Measurements from ENCODE around the gene CYP4A22.
"Not testable (repeated sequence)": the region's sequence is repeated elsewhere in the genome, so short reads cannot be mapped to it uniquely, and the experiment has no call there.

CYP4A22 gene

DNA sequence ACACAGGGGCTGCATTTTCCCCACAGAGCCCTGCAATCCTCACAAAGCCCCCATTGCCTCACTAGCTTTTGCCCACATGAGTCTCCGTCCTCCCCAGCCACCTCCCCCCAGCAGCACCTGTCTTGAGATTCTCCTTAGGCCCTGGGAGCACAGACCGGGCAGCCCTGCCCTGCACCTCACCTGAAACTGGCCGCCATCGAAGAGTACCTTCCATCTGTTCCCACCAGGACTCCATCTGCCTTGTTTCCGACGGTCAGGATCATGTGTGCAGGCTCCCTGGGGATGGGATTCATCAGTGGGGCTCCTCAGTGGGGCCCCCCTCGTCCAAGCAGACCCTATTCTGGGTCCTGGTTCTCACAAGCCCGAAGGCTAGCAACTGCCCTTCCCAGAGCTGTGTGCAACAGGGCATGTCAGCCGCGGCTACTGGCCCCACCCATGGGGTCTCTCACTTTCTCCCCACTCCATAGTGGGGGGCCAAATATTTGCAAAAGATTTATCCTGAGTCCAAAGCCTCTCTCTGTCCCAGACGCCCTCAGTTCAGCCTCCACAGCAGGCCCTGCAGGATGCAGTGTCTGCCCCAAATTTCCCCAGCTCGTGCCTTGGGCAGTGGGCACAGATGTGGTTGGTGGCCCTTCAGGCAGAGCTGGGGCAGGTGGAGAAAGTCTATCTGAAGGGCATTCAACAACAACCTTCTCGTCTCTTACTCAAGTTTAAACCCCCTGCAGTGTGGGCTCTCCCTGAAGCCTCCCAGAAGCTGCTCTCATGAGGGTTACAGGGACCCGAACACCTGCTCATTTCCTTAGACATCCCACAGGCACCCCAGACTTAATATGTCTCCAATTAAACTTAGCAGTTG lies 47.8 kb downstream of the CYP4A22 start:
- no peak for DNase-seq (ENCODE audit: low read depth)

DNA sequence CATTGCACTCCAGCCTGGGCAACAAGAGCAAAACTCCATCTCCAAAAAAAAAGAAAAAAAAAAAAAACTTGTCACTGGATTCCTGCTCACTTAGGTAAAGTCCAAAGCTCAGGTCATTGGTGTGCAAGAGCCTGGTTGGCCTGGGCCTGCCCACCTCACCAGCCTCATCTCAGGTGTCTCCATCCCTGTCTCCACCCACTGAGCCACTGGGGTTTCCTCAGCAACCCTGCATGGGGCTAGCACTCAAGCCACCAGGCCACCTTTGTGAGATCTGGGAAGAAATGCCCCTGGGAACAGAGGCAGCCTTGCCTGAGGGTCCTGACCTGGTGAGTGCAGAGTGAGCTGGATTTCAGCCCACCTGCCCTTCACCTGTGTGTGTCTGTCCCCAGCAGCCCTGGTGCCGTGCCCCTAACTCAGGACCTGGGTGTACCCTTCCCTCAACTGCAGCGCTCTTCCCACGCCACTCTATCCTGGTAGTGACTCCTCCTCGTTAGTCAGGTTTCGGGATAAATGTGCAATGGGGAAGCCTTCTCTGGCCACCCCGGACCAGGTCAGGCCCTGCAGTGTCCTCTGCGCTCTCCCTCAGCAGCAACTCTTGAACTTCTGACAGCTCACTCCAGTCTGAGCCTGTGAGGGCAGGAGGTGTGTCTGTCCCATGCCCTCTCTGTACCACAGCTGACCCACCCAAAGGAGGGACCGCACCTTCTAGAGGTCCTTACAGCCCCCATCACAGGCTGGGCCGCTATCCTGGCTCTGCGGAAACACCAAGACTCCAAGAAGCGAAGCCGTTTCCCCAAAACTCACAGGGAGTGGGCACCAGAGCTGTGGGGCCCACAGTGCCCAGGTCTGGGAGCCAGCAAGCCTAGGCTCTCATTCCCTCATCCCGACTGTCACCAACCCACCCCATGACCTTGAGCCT lies 49.3 kb downstream of the CYP4A22 start:
- no peak for DNase-seq (ENCODE audit: low read depth)

DNA sequence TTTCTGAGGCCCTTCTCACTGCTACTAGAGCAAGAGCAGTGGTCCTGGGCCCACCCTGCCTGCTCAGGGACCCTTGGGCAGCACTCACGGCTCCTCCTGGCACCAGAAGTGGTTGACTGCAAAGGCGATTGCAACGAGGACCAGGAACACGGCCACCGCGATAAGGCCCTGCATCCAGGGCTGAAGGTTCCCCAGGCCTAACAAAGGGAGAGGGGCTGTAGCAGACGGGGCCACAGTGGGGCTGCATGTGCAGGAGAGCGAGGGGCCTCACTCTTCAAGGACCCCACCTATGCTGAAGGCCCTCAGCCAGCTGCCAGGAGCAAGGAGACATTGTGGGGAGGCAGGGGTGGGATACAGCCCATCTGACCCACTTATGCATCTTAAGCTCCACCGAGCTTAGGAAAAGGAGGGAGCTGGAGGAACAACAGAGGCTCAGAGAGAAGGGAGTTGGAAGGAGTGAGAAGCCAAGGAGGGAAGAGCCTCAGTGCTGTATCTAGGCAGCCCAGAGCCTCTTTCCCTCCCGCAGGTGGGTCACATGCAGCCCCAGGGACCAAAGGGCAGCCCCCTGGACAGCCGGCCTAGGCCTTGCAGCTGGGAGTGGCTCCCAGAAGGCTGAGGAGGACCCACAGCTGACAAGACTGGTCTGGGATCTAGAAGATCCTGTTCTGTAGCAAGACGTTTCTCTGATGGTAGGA lies 50.1 kb downstream of the CYP4A22 start:
- no peak for DNase-seq (ENCODE audit: low read depth)

DNA sequence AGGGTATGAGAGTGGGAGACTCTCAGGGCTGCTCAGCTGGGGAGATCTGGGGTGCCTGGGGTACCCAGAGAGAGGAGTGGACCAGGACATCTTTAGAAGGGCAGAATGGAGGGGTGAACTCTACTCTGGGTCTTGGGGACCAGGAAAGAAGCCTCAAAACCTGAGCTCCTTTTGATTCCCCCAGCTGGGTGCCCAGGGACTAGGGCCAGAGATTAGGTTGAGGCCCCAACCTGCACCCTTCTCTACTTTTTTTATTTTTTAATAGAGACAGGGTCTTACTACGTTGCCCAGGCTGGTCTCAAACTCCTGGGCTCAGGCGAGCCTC lies 50.6 kb downstream of the CYP4A22 start:
- no peak for DNase-seq (ENCODE audit: low read depth)

DNA sequence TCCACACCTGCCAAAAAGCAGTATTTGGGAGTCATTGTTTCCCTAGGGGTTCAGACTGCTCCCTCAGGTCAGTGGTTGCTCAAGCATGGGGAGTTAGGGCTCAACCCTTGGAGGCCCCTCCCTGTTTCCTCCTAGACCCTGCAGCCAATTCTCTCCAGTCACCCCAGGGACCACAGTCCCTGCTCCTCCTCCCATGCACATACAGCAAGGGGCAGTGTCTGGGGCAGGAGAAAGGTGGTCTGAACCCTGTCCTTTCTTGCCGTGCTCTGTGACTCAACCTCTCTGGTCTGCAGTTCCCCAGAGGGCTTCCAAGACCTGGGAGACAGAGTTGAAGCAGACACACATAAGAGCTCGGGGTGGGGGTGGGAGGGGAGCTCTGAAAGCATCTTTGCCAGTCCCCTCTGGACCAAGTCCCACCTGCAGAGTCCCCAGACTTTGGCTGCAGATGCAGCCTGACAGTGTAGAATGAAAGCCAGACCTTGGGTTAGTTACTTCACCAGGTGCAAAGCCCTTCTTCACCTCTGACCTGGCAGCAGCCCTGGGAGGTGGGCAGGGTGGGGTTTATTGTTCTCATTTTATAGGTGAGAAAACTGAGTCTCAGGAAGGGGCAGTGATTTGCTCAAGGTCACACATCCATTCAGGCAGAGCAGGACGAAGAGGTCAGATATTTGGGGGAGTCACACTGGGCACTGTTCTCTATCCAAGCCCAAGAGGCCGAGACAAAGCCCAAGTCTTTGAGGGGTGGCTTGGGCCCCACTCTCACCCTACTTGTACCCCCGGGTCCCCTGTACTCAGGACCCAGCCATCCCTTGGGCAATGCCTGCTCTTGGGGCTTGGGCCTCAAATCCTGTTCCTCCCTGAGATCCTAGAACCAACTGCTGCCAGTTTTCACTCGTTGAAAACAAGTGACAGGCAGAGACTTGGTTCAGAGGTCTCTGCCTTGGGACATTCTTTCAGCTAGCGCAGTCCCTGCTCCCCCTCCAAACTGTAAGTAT lies 51.8 kb downstream of the CYP4A22 start:
- no peak for DNase-seq (ENCODE audit: low read depth)

DNA sequence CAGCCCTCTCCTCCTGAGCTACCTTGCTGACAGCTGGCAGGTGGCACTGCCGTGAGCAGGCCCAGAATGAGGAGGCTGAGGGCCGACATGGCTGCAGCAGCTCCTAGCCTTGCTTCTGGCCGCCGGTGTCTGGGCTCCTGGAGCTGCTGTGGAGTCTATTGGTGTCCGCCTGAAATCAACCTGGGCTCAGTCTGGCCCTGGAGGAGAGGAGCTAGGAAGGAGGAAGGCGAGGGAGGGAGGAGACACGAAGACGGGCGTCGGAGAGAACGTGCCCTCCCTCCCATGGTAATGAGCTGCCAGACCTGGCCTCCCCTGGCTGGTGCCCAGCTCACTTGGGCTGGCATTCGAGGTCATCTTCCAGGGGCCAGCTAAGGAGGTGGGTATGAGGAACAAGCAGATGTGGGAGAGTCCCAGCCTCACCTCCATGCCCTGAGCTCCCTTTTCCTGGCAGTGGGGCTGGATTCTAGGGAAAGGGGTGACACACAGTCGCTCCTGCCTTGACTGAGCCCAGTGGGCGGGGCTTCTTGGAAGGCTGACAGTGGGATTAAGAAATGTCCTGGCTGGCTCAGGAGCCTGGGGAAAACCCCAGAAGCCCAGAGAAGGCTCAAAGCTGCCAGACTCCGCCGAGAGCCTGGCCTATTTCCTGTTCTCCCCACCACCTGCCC lies 52.7 kb downstream of the CYP4A22 start, which contains the start of gene PDZK1IP1:
Gene PDZK1IP1 (minus strand): TSS at position 193 of the 665 bp plus-strand sequence. CDS start 104 bp downstream, at position 89.
- peak; percentile 66 for DNase-seq (ENCODE audit: low read depth)

DNA sequence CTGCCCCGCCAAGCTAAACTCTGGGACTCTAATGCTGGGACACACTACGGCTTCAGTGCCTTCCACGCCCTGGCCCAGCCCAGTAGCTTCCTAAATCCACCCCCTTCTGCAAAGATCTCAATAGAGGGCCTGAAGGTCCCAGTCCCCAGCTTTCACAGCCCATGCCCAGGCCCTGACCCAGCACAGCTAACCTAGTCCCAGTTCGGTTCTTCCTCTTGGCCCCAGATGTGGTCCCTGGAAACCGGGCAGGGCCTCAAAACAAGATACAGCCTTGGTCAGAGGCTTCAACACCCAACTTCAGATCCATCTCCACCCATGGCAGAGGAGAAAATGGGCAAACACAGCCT lies 53.2 kb downstream of the CYP4A22 start:
- no peak for DNase-seq (ENCODE audit: low read depth)

DNA sequence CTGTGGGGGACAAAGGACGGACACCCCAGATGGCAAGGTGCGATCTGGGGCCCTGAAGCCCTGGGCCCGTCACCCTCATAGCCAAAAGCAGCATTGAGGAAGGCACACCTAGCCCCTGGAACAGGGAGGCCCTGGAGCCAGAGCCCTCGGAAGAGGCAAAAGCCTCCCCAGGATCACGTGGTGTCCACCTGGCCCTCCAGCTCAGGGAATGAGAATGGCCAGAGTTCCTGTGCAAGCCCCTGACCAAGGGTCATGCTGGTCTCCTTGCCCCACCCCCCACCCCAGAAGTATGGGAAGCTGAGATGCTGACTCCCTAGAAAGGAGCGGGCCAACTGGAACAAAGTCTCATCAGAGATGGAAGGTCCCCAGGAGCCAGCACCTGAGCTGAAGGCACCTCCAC lies 53.6 kb downstream of the CYP4A22 start:
- DNase-seq (ENCODE audit: low read depth): no peak

DNA sequence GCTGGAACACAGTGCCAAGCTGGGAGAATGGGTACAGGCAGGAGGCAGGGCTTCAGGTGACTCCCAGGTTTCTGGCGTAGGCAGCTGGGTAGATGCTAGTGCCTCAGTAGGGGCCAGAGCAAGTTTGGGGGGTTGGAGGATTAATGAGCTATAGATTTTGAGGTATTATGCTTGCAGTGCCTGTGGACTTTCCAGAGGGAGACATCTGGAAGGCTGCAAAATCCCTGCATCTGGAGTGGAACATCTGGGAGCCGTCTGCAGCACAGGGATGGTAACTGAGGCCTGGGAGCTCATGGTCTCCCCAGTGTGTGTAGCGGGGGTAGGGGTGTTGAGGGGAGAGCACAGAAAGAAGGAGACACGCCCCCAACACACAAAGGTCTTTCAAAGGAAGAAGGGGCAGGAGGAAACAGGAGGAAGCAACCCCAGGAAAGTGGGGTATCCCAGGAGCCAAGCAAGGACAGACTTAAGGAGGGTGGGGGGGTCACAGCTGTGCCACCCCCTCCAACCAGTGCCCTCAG lies 54.8 kb downstream of the CYP4A22 start:
- DNase-seq (ENCODE audit: low read depth): no peak

DNA sequence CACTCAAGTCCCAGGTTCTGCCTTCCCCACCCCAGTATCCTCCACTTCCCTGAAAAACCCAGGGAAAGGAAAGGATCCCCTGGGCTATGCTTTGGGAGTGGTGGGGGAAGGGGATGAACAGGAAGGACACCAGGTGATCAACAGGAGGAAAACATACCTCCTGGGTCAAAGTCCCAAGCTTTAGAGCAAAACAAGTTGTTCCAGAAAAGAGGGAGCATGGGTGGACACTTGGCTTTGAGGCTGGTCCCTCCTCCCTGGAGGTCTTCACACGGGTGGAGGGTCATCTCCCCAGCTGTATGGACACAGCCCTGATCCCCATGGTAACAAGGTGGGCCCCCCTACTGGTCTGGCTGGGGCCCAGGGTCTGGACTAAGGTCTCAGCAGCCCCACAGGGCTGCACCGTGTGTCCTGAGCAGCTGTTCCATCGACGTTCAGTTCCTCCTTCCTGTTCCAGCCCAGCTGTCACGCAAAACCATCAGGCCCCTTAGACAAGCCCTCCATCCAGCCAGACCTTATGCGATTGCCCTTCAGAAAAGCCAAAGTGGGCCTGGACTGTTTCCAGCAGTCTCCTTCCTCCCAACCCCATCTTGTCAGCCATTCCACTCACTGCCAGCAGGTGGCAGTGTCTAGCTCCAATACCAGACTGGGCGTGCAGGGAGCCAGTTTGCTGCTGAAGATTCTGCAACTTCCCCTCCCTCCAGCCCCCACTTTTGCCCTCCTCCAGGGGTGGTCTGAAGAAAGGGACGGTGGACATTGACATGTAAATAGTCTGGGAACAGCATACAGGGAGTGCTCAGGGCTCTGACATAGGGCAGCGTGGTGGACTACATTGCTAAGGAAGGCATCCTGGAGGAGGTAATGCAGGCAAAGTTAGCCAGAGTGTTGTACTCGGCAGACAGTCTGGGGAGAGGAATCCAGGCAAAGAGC lies 55.5 kb downstream of the CYP4A22 start:
- peak; percentile 71 for DNase-seq (ENCODE audit: low read depth)

DNA sequence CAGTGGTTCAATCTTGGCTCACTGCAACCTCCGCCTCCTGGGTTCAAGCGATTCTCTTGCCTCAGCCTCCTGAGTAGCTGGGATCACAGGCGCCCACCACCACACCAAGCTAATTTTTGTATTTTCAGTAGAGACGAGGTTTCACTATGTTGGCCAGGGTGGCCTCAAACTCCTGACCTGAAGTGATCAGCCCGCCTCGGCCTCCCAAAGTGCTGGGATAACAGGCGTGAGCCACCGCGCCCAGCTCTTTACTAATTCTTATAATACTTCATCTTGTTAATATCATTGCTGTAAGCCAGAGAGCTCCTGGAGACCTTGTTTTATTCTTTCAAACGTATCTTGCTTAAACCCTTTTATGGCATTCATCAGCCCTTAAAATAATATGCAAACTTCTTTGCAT lies 56.3 kb downstream of the CYP4A22 start:
- DNase-seq (ENCODE audit: low read depth): not testable (repeated sequence)

DNA sequence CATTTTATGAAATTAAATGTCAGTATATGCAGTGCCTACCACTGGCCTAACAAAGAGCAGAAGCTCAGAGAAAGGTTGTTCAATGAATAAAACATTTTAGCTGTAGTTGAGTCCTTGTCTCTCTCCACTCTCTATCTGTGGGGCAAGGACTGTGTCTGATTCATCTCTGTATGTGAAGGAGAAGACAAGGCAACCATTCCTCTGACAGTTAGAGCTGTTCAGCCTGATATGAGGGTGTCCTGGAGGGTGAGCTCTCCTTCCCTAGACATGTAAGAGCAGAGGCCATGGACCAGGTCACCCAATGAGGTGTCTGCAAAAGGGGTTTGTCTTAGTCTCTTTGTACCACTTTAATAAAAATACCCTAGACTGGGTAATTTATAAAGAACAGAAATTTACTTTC lies 57.1 kb downstream of the CYP4A22 start:
- no peak for DNase-seq (ENCODE audit: low read depth)

DNA sequence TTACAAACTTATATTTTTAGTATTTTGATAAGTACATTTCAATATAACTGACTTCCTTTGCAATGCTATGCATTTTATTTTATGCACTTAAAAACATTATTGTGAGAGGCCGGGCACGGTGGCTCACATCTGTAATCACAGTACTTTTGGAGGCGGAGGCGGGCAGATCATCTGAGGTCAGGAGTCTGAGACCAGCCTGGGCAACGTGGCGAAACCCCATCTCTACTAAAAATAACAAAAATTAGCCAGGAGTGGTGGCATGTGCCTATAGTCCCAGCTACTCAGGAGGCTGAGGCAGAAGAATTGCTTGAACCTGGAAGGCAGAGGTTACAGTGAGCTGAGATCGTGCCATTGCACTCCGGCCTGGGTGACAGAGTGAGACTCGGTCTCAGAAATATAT lies 58.7 kb downstream of the CYP4A22 start:
- not testable (repeated sequence) for DNase-seq (ENCODE audit: low read depth)

DNA sequence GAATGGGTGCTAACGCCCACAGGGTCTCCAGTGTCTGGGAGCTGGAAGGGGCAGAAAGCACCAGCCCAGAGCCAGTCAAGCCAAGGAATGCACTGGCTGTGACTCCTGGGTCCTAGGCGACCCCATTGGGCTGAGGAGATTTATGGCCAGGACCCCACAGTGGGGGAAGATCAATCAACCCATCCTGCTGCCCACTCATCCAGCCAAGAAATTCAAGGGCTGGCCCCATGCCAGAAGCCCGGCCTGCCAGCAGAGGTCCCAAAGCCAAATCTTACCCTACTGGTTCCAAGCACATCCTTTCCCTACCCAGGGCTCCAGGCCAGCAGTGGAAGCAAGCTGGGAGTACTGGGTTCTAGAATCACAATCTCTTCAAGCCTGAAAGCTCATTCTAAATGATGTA lies 59.4 kb downstream of the CYP4A22 start:
- DNase-seq (ENCODE audit: low read depth): no peak

DNA sequence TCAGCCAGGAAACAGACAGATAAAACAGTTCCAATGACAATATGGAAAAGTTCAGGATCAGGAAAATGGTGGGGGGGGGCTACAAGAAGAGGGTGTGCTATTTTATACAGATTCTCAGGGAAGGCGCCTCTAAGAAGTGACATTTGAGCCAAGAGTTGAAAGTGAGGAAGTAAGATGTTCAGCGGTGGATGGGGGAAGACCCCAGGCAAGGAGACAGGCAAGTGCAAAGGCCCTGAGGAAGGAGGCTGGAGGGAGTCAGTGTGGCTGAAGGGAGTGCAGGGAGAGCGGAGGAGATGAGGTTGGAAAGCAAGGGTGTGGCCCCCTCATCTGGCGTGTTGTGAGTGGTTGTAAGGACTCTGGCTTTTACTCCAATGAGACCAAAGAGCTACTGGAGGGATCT lies 61.0 kb downstream of the CYP4A22 start:
- DNase-seq (ENCODE audit: low read depth): no peak

All from ELR (cell line).